HS-27A (cell line): ENCODE measurements around the gene CD28.
"Not testable (repeated sequence)": the region's sequence is repeated elsewhere in the genome, so short reads cannot be mapped to it uniquely, and the experiment has no call there.

Experiments used
- DNase-seq: peaks from one replicate; pipeline ENCODE4 v3.0.0-alpha.2; 2012; ENCODE audit warnings: low read depth, missing footprints

The CD28 gene

DNA sequence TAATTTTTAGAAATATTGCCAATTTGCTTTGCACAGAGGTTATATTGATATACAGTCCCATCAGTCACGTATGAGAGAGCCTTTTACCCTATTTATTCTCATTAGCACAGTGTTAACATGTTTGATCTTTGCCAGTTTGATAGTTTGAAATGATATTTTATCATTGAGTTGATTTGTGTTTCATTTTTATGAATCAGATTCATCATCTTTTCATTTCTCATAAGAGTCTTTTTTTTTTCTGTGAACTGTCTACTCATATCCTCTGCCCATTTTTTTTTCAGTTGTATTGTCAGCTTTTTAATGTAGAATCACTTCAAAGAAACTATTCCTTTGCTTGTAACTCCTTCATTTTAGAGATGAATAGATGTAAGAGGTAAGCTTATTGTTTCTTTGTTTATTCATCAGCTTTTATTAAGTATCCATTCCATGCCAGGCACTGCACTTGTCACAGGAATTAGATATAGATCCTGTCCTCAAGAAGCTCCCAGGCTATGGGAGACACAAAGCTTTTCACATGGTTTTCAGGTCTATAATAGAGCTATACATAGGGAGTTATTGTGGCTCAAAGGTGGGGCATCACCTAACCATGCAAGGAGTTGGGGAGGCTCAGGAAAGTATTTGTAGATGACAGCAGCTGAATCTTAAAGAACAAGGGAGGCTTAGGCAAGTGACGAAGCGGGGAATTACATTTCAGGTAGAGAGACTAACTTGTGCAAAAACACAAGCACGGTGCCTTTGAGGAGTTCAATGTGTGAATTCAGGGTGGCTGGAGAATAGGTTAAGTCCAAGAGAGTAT is 42.1 kb downstream of the CD28 start:
- no peak for DNase-seq

- DNase-seq: no peak
Observed at GRCh38 chr2:203750346-203751068, 44.1 kb downstream of the CD28 start.

- DNase-seq: no peak
Observed at GRCh38 chr2:203751685-203752271, 45.3 kb downstream of the CD28 start.

DNA sequence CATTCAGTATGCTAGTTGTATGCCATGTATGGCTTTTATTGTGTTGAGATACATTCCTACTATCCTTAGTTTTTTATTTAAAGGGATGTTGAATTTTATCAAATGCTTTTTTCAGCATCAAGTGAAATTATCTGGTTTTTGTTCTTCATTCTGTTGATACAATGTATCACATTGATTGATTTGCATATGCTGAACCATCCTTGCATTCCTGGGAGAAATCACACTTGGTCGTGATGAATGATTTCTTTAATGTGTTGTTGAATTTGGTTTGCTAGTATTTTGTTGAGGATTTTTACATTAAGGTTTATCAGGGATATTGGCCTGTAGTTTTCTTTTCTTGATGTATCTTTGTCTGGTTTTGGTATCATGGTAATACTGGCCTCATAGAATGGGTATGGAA is 49.7 kb downstream of the CD28 start:
- no peak for DNase-seq

GRCh38 chr2:203758841-203759689 is 52.6 kb downstream of the CD28 start:
- no peak for DNase-seq

DNA sequence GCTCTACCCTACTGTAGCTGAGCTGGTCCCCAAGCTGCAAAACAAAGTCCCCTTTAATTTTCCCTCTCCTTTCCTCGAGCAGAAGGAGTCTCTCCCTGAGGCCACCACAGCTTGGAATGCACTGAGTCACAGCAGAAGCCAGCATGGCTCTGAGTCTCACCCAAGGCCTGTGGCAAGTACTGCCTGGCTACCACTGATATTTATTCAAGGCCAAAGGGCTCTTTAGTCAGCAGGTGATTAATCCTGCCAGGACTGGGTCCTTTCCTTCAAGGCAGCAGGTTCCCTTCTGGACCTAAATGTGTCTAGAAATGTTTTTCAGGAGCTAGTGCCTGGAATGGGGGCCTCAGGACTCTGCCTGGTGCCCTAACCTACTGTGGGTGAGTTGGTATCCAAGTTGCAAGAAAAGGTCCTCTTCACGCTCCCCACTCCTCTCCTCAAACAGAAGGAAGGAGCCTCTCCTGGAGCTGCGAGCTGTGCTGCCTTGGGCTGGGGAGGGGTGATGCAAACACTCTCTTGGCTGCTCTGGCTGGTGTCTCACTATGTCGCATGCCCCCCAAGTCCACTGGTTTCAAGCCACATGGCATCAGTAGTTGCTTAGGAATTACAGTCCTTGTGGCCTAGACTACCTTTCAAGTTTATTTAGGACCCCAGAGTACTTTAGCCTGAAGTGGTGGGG is 53.4 kb downstream of the CD28 start:
- DNase-seq: no peak

GRCh38 chr2:203761121-203761520 is 54.7 kb downstream of the CD28 start:
- no peak for DNase-seq

- no peak for DNase-seq
Observed at GRCh38 chr2:203763241-203763937, 57.0 kb downstream of the CD28 start.

- DNase-seq: no peak
Observed at GRCh38 chr2:203763938-203764664, 57.7 kb downstream of the CD28 start.

DNA sequence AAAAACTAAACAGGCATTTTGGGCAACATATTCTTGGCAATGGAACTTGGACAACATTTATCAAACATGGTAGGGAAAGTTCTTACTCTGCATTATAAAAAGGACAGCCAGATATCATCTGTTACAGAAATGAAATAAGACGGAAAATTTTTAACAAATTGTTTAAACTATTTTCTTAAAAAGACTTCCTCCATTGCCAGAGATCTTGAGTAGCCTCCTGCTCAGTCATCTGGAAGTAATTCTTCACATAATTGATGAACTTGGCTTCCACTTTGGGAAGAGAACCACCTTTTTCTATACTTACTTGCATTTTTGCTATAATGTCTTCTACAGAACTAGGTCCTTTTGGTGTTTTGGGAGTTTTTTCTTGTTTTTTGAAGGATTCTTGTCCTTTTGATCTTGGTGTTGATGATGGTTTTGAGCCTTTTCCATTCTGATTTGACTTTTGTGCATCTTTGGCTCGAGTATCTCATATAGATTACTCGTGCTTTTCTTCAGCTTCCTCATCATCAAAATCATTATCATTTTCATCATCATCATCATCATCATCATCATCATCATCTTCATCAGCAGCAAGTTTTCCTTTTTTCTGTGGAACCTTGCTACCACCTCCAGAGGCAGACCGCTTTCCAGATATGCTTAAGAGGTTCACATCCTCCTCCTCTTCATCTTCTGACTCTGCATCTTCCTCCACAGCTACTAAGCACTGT is 66.2 kb downstream of the CD28 start:
- DNase-seq: no peak

GRCh38 chr2:203774760-203775159 is 68.3 kb downstream of the CD28 start:
- DNase-seq: no peak

GRCh38 chr2:203775684-203776083 is 69.2 kb downstream of the CD28 start:
- DNase-seq: no peak

GRCh38 chr2:203777030-203777429 is 70.6 kb downstream of the CD28 start:
- no peak for DNase-seq

DNA sequence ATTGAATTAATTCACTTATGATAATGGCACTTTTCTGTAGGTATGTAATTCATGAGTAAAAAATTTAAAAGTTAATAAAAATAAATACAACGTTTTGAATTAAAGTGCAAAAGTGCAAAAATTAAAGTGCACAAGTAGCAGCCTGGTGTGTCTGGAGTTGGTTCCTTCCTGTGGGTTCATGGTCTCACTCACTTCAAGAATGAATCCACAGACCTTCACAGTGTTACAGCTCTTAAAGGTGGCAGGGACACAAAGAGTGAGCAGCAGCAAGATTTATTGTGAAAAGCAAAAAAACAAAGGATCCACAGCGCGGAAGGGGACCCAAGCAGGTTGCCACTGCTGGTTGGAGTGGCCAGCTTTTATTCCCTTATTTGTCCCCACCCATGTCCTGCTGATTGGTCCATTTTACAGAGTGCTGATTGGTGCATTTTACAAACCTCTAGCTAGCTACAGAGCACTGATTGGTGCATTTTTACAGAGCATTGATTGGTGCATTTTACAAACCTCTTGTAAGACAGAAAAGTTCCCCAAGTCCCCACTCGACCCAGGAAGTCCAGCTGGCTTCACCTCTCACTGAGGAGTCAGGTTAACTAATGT is 73.1 kb downstream of the CD28 start:
- not testable (repeated sequence) for DNase-seq

GRCh38 chr2:203780231-203780630 is 73.8 kb downstream of the CD28 start:
- DNase-seq: no peak

GRCh38 chr2:203781151-203781550 is 74.7 kb downstream of the CD28 start:
- no peak for DNase-seq

GRCh38 chr2:203782262-203782976 is 76.0 kb downstream of the CD28 start:
- DNase-seq: peak; percentile 78

- DNase-seq: peak; percentile 79
Observed at GRCh38 chr2:203783496-203784203, 77.2 kb downstream of the CD28 start.
